Right ventricle myocardium inferior (tissue), 1 donor: ENCODE results near the gene TNFSF18. TPM values are rescaled to one million over a fixed set of nuclear protein-coding genes. Genes with fewer than 3 reads are reported as not detected.
"Not testable (repeated sequence)": the region's sequence is repeated elsewhere in the genome, so short reads cannot be mapped to it uniquely, and the experiment has no call there.

ENCODE experiments used
- ATAC-seq: fragments of 200-7000 bp; cut with Tn5 transposase; one replicate; pipeline ENCODE4 v1.9.1; 2020; ENCODE audit warnings: mild to moderate bottlenecking, moderate library complexity
- DNase-seq: peaks from one replicate; pipeline ENCODE4 v3.0.0; 2021; ENCODE audit errors: missing footprints
- intact Hi-C: fragments of 100-400 bp; cut with DNase I; formaldehyde crosslinking; loops from one replicate; pipeline ENCODE4 v1.11.0; 2022
- long read RNA-seq: library from polyadenylated mRNA; unstranded; transcript quantifications from one replicate; pipeline ENCODE4 v2.0.0, GENCODE V29; 2021
- total RNA-seq: library from RNA; stranded (reverse); fragmentation: NEBNext Ultra II Directional; extraction: Animal tissue kit (Norgen Biotek cat#: 25700); gene quantifications from one replicate; pipeline ENCODE4 v1.2.1, GENCODE V29; 2021
- donor health status: DM: no; HTN: yes; CAD: no; lungs with severe emphysema.

Gene TNFSF18
- not detected for total RNA-seq
- long read RNA-seq: 0 reads

DNA sequence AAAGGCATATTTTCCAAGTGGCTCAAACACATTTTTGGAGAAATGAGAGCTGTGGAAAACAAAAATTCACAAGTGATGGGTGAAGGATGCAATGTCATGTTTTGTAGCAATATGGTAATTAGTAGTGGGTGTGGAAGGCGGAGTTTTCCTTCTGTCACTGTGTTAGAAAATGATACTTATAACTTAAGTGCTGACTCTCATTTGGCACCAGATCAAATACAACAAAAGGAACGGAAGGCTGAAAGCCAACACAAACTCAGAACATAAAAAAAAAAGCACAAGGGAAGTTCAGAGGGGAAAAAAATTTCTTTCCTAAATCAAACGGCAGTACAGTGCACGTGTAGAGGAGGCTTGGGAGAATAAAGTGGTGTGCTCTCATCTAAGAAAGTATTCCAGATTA, at the start of gene TNFSF18:
Gene TNFSF18 (minus strand): TSS at position 77 of the 400 bp plus-strand sequence. CDS start 45 bp downstream, at position 32.
- DNase-seq: no peak
- ATAC-seq: peak; percentile 57
- intact Hi-C loops: loop anchor here (10.0 kb wide), 1 partner anchor 116 kb away; no protein-coding TSS in a partner anchor

DNA sequence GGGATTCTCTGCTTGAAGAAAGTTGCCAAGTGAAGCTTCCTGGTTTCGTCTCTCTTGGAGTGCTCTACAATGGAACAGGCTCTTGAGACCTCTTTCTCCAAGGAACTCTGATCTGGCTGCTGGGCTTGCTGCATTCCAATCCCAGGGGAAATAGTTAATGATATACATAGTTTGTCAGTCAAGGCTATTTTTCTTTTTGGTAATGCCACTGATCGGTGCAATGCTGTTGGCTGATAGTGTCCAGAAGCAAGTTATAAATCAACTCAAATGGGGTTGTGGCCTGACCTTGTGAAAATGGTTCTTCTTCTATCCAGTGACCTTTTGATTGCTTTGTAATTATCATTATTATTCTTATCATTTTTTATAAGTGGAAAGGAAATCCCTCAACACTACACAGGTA, 48.4 kb upstream of the TNFSF18 start:
- intact Hi-C loops: no loop called here
- DNase-seq (no peak), ATAC-seq (no peak)

DNA sequence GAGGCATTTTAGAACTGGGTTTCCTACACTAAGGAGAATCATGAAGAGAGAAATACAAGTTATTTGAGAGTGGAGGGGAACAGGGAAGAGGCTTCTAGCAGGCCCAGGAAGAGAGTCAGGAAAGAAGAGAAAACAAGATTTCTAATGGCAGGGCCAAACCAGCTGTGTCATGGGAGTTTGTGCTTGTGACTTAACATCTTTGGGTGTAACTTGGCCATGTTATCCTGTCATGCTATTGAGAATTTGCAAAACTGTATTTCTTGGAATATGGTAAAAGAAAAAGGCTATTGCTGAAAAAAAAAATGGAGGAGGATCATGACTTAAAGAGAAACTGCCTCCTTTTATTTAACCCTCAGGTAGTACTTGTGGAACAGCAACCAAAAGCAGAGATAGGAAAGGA, 47.4 kb upstream of the TNFSF18 start:
- no peak for ATAC-seq
- intact Hi-C loops: no loop called here
- DNase-seq: no peak

DNA sequence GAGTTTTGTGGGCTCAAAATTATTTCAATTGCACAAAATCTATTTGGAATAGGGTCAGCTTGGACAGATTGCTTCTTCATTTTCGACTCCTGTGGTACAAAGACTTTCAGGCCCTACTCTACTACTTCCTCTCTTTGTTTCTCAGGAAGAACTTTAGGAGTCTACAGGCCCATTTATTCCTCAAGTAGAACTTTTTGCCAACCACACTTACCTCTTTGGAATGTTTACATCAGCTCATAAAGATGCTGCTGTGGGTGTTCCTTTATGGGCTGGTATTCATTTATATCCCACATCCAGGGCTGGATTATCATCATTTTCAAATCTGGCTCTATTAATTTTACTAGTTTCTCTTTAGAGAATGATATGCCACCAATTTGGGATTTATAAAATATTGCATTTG, 46.3 kb upstream of the TNFSF18 start:
- intact Hi-C loops: no loop called here
- no peak for DNase-seq
- ATAC-seq: no peak

GRCh38 chr1:173095632-173096031, 44.9 kb upstream of the TNFSF18 start:
- ATAC-seq: no peak
- intact Hi-C loops: no loop called here

GRCh38 chr1:173094541-173094940, 43.8 kb upstream of the TNFSF18 start:
- intact Hi-C loops: no loop called here
- ATAC-seq: no peak
- no peak for DNase-seq

More at GRCh38 chr1:173095632-173096031, 44.9 kb upstream of the TNFSF18 start:
- DNase-seq: no peak

DNA sequence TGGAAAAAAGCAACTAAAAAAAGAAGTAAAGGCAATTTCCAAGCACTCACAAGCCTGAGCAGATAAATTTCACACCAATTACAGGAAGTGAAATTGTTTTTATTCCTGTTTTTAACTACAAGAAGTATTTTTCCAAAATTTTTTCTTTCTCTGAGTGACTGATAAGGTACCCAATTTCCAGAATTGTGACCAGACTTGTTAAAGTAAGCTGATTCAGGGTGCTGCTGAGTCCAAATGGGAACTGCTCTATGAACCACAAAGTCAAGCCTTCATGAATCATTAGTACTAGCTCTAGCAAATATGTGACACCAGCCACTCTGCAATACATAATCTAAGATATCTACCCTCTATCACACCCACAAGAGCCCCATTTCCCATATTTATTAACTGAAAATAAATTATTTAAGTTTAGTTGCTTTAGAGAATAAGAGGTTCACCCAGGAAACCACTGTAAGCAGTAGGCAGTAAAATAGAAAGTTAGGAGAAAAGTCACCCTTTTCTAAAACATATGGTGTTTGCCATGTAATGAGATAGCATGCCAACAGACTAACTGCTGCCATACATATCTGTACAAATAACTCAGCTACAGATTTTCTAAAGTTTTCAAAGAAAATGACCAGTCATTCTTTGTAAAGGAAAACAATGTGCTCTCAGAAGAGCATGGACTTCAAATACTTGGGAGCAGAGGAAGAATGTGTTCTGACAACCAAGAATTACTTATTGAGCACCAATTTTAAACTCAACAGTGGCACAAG, 43.1 kb upstream of the TNFSF18 start:
- no peak for ATAC-seq
- intact Hi-C loops: no loop called here
- no peak for DNase-seq

DNA sequence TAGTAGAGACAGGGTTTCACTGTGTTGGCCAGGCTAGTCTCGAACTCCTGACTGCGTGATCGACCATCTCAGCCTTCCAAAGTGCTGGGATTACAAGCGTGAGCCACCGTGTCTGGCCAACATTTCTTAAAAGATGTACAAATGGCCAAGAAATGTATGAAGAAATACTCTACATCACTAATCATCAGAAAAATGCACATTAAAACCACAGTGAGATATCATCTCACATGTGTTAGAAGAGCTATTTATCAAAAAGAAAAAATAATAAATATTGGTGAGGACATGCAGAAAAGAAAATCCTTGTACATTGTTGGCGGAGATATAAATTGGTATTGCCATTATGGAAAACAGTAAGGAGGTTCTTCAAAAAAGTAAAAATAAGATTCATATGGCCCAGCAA, 33.6 kb upstream of the TNFSF18 start:
- intact Hi-C loops: no loop called here
- ATAC-seq: no peak
- no peak for DNase-seq

DNA sequence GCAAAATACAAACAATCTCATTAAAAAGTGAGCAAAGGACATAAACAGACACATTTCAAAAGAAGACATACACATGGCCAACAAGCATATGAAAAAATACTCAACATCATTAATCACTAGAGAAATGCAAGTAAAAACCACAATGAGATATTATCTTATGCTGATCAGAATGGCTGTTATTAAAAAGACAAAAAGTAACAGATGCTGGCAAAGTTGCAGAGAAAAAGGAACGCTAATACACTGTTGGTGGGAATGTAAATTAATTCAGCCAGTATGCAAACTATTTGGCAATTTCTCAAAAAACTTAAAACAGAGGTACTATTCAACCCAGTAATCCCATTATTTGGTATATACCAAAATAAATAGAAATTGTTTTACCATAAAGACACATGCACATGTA, 32.2 kb upstream of the TNFSF18 start:
- DNase-seq (no peak), ATAC-seq (no peak)
- intact Hi-C loops: no loop called here

DNA sequence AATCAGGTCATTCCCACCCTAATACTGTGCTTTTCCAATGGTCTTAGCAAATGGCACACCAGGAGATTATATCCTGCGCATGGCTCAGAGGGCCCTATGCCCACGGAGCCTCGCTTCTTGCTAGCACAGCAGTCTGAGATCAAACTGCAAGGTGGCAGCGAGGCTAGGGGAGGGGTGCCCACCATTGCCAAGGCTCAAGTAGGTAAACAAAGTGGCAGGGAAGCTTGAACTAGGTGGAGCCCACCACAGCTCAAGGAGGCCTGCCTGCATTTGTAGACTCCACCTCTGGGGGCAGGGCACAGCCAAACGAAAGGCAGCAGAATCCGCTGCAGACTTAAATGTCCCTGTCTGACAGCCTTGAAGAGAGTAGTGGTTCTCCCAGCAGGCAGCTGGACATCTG, 23.5 kb upstream of the TNFSF18 start:
- ATAC-seq, DNase-seq, intact Hi-C loops: not testable (repeated sequence)

GRCh38 chr1:173064011-173064410, 13.3 kb upstream of the TNFSF18 start:
- intact Hi-C loops: no loop called here
- ATAC-seq (no peak), DNase-seq (no peak)

DNA sequence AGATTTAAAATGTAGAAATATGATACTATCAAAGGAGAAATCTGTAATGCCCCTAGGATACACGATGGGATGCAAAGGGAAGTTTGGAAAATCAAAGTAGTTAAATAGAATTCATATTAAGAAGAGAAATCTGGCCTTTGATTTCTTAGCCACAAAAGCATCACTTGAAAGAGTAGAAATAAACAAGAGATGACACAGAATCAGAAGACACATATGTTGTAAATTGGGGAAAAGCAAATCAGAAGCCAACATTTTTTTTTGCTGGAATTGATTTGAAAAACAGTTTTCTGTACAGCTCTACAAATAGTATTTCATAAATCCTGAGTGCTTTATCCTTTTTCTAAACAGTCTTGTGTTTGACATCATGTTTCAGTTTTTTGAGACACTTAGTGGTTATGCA, 12.4 kb upstream of the TNFSF18 start:
- intact Hi-C loops: no loop called here
- ATAC-seq (no peak), DNase-seq (no peak)

DNA sequence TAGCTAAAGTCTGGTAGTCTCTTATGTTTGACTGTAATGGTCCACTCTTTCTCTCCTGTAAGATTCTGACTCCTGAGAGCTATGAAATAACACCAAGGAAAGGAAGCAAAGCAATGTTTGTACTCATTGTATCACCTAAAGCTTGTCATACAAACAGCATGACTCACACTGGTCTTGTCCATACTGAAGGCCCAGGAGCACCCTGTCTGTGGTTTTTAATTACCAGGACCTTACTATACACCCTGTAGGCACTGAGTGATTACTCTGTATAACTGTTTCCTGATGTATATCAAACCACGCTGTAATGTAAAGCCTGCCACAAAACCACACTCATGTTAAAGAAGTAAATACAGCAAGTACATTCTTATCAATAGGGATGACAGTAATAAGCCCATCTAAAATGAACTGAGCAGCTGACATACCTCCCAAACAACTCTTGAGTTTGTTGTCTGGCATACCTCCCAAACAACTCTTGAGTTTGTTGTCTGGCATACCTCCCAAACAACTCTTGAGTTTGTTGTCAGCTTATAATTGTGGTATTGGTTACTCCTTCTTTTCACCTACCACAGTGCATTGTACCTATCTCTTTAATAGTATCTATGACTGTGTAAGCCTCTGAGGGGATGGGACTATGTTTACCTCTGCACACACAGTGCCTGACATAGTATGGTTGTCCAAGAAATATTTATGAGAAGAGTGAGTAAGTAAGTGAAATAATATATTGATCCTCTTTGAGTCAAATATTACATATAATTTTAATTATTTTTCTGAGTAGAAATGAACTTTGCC, 11.6 kb upstream of the TNFSF18 start:
- ATAC-seq (peak; percentile 28), DNase-seq (no peak)
- intact Hi-C loops: no loop called here

GRCh38 chr1:173058556-173058955, 7.8 kb upstream of the TNFSF18 start:
- ATAC-seq (no peak), DNase-seq (no peak)
- intact Hi-C loops: loop anchor here (10.0 kb wide), 1 partner anchor 124 kb away; no protein-coding TSS in a partner anchor

GRCh38 chr1:173057984-173058383, 7.2 kb upstream of the TNFSF18 start:
- intact Hi-C loops: loop anchor here (10.0 kb wide), 1 partner anchor 123 kb away; no protein-coding TSS in a partner anchor
- DNase-seq (no peak), ATAC-seq (no peak)

GRCh38 chr1:173056365-173056764, 5.6 kb upstream of the TNFSF18 start:
- DNase-seq: no peak
- no peak for ATAC-seq
- intact Hi-C loops: loop anchor here (10.0 kb wide), 1 partner anchor 122 kb away; no protein-coding TSS in a partner anchor

DNA sequence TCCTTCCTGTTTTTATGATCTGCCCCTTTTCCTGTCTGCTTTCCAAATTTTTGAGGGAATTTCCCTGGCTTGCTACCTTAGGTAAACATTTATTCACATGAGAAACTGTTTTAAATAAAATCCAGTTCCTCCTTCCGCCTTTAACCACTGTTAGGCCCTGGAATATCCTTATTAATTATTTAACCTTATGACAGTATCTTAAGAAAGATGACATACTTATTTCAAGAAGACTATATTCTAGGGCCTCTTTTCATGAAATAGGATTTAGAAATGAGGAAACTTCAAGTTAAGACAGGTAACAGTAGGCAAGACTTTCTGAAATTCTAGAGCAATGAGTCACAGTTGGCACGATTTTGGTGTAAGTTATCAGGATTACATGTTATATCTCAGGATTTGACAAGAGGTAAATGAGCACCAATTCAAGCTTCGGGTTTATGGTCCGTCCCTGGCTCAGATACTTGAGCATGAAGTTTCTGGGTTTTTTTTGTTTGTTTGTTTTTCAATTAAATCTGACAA, 2.0 kb upstream of the TNFSF18 start:
- intact Hi-C loops: loop anchor here (10.0 kb wide), 1 partner anchor 118 kb away; no protein-coding TSS in a partner anchor
- ATAC-seq: no peak
- DNase-seq: no peak

DNA sequence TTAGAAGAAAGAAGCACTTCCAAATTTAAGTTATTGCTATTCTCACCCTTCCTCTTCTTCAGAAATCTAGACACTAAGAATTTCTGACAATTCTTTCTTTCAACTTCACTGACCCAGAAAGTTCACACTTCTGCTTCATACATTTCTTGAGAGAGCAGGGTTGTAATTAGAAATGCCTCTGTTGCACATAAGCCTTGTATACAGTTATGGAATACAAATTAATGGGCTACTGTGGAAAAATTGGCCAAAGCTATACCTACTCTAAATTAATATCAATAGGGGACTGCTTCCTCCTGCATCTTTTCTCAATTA, 1.5 kb downstream of the TNFSF18 start:
- ATAC-seq (no peak), DNase-seq (no peak)
- intact Hi-C loops: no loop called here

DNA sequence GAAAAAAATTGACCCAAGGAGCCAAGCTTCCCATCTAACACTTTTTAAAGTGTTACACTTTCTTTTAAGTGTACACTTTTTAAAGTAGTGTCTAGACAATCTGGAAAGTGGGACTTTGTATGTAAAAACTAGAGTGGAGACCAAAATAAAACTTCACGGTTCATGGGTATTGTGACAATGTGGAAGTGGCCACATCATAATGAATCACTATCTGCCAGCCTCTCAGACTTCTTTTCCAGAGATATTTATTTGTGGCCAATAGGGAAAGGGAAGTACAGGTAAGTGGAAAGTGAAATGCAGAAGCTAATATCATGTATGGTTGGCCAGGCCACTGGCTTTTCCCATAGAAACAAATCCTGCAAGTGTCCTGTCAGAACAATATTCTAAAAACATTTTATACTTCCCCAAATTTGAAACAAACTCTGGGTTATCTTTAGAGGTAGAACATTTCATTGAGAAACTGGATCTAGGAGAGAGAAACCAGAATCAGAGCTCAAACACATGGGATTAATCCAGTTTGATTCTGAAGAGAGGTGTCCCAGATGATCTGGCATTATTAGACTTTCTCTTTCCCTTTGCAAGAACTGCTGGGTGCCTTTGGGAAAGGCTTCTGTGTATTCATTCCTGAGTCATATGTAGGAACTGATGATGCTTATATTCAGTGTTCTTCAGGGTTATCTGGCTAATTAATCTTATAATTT, 2.0 kb downstream of the TNFSF18 start:
- intact Hi-C loops: no loop called here
- ATAC-seq: no peak
- no peak for DNase-seq
